Karpas-422 (cell line): ENCODE results near the gene PDIA5. TPM values are rescaled to one million over a fixed set of nuclear protein-coding genes. Genes with fewer than 3 reads are reported as not detected.

Experiments
- DNase-seq: peaks from one replicate; pipeline ENCODE4 v3.0.0-alpha.2; 2015
- H2AFZ ChIP-seq: fragments of 200-600 bp; sonication (generic); 2 replicates; pipeline ENCODE4 v1.6.1; 2014; ENCODE audit warnings: antibody characterized with exemption, low read length, mixed read lengths
- H3K27ac ChIP-seq: fragments of 200-600 bp; sonication (generic); 2 replicates; pipeline ENCODE4 v1.5.1; 2014; ENCODE audit warnings: mild to moderate bottlenecking, low read length, moderate library complexity
- H3K27me3 ChIP-seq: fragments of 200-600 bp; sonication (generic); 2 replicates; pipeline ENCODE4 v1.6.1; 2014; ENCODE audit warnings: low read length, mixed read lengths
- H3K36me3 ChIP-seq: fragments of 200-600 bp; sonication (generic); 2 replicates; pipeline ENCODE4 v1.6.1; 2014; ENCODE audit warnings: low read length, mixed read lengths; ENCODE audit not compliant: insufficient read depth
- H3K4me1 ChIP-seq: fragments of 200-600 bp; sonication (generic); 2 replicates; pipeline ENCODE4 v1.6.1; 2014; ENCODE audit warnings: mild to moderate bottlenecking, low read length, mixed read lengths
- H3K4me2 ChIP-seq: fragments of 200-600 bp; sonication (generic); 2 replicates; pipeline ENCODE4 v1.6.1; 2014; ENCODE audit warnings: low read length, low read depth, mild to moderate bottlenecking; ENCODE audit not compliant: poor library complexity, severe bottlenecking
- H3K4me3 ChIP-seq: fragments of 200-600 bp; sonication (generic); 2 replicates; pipeline ENCODE4 v1.5.1; 2014; ENCODE audit warnings: mild to moderate bottlenecking, antibody characterized with exemption, low read length, mixed read lengths
- H3K79me2 ChIP-seq: fragments of 200-600 bp; sonication (generic); 2 replicates; pipeline ENCODE4 v1.6.1; 2014; ENCODE audit warnings: mild to moderate bottlenecking, low read length, mixed read lengths
- H3K9ac ChIP-seq: fragments of 200-600 bp; sonication (generic); 2 replicates; pipeline ENCODE4 v1.6.0; 2014; ENCODE audit warnings: low read length
- H3K9me2 ChIP-seq: fragments of 200-600 bp; sonication (generic), shearing (Covaris generic); replicated peaks from 2 replicates; pipeline ENCODE4 v1.6.0; 2014; ENCODE audit warnings: mild to moderate bottlenecking, low read length, moderate library complexity; ENCODE audit not compliant: insufficient read depth
- H3K9me3 ChIP-seq: fragments of 300-700, 200-600 bp; sonication (generic); 2 replicates; pipeline ENCODE4 v1.6.1; 2014; ENCODE audit warnings: low read length, mixed read lengths
- H4K20me1 ChIP-seq: fragments of 200-600 bp; sonication (generic); 2 replicates; pipeline ENCODE4 v1.6.1; 2014; ENCODE audit warnings: mild to moderate bottlenecking, antibody characterized with exemption, low read length, low read depth; ENCODE audit not compliant: insufficient read depth
- total RNA-seq: library from RNA; depleted of rRNA; stranded (reverse); fragments of >200 nt; shearing (Covaris generic); gene quantifications from 2 replicates; pipeline ENCODE4 v1.2.3, GENCODE V29; 2014; ENCODE audit warnings: low replicate concordance

The PDIA5 gene
- total RNA-seq, 1 experiment from 2014 or later = 6.3 TPM

- H3K36me3 ChIP-seq = no peaks in the 10 kb centered on the region
- no peaks in the 10 kb centered on the region for H3K9me2 ChIP-seq
- H3K9me3 ChIP-seq = no peaks in the 10 kb centered on the region
Measured at GRCh38 chr3:123138839-123139444, 72.1 kb downstream of the PDIA5 start.

DNA sequence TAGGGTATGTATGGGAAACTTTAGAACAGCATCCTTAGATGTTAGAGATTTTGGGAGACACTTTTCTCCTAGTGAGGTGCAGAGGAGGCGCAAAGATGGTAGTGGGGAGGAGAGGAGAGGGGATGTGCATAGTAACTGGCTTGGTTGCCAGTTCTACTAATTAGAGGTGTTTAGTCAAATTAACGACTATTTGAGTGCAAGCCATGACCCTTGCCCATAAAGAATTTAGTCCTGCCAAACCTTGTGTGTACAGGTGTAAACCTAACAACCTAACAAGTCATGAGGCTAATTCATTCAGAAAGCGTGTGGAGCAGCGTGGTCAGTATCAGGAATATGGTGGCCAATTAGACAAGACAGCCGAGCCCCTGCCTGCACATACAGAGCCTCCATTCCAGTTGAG lies 72.7 kb downstream of the PDIA5 start:
- no peaks in the 10 kb centered on the region for H3K4me1 ChIP-seq
- H3K27me3 ChIP-seq = no peaks in the 10 kb centered on the region
- H3K4me3 ChIP-seq = no peak overlapping the region
- no peak overlapping the region for H2AFZ ChIP-seq
- H3K9me3 ChIP-seq = no peaks in the 10 kb centered on the region
- no peak overlapping the region for H3K9ac ChIP-seq
- no peak for DNase-seq
- no peak overlapping the region for H3K4me2 ChIP-seq
- H3K27ac ChIP-seq = no peak overlapping the region
- H3K36me3 ChIP-seq = no peaks in the 10 kb centered on the region
- H4K20me1 ChIP-seq = no peaks in the 10 kb centered on the region
- no peaks in the 10 kb centered on the region for H3K79me2 ChIP-seq
- no peaks in the 10 kb centered on the region for H3K9me2 ChIP-seq

More at GRCh38 chr3:123138839-123139444, 72.1 kb downstream of the PDIA5 start:
- Histone ChIP-seq H4K20me1 (no peaks in the 10 kb centered on the region), H2AFZ (no peak overlapping the region), H3K4me2 (no peak overlapping the region), H3K27me3 (no peaks in the 10 kb centered on the region), H3K4me1 (no peaks in the 10 kb centered on the region), H3K27ac (no peak overlapping the region), H3K4me3 (no peak overlapping the region), H3K9ac (no peak overlapping the region), H3K79me2 (no peaks in the 10 kb centered on the region)
- DNase-seq = no peak

DNA sequence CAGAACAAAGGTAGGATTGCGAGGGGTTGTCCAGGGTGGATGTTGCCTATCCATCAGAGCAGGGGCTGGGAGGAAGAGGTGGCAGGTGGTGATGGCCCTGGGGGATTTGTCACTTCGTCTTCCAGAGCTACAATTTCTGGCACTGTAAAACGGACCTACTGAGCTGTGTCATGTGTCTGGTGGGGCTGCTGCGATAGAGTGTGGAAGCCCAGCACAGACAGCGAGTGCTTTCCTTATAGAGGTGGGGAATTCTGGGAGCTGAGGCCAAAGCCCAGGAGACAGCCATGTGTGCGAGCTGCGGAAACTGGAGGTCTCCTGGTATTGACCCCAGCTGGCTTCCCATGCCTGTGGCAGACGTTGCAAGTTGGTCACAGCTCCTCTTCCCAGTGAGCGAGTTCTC lies 73.7 kb downstream of the PDIA5 start:
- Histone ChIP-seq H2AFZ (no peak overlapping the region), H3K4me2 (no peak overlapping the region), H3K27ac (no peak overlapping the region), H3K9me2 (no peaks in the 10 kb centered on the region), H3K79me2 (no peaks in the 10 kb centered on the region), H3K9me3 (no peaks in the 10 kb centered on the region), H3K36me3 (no peaks in the 10 kb centered on the region), H4K20me1 (no peaks in the 10 kb centered on the region), H3K27me3 (no peaks in the 10 kb centered on the region), H3K4me1 (no peaks in the 10 kb centered on the region), H3K4me3 (no peak overlapping the region), H3K9ac (no peak overlapping the region)
- DNase-seq = no peak

GRCh38 chr3:123141276-123141675 lies 74.5 kb downstream of the PDIA5 start:
- Histone ChIP-seq H3K27me3 (no peaks in the 10 kb centered on the region), H3K36me3 (no peaks in the 10 kb centered on the region), H3K4me3 (no peak overlapping the region), H4K20me1 (no peaks in the 10 kb centered on the region), H3K9me2 (no peaks in the 10 kb centered on the region), H3K27ac (no peak overlapping the region), H3K9me3 (no peaks in the 10 kb centered on the region), H3K4me2 (no peak overlapping the region), H3K9ac (no peak overlapping the region), H2AFZ (no peak overlapping the region), H3K4me1 (no peaks in the 10 kb centered on the region), H3K79me2 (no peaks in the 10 kb centered on the region)
- DNase-seq = no peak

DNA sequence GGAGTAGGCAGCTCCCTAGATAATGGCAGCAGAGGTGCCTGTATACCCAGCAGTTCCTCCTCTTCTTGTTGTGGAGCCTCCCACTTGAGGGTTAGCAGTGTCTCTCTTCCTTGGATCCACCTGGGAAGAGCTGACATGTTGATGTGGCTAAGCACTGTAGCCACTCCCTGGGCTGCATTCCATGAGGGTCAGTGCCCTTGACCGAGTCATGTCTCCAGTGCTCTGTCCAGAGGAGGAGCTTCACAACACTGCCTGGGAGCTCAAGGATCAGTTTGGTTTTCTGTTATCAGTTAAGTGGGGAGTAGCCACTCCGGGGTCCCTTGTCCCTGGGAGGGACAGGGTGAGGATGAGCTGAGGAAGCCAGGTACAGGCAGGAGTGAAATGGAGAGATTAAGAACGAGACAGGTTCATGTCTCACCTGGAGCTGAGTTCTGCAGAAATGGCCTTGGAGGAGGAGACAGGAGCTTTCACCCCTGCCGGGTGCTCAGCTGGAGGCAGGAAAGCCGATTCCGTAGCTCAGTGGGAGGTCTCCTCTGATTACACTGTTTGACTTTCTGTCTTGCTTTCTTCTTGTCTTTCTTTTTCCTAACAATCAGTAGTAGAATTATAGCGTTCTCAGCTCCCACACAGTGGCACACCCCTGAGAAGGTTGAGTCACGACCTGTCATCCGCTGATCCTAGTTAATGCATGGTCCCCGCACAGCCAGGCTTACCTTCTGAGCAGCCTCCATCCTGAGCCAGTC lies 77.0 kb downstream of the PDIA5 start:
- H3K27me3 ChIP-seq = no peaks in the 10 kb centered on the region
- no peaks in the 10 kb centered on the region for H4K20me1 ChIP-seq
- no peaks in the 10 kb centered on the region for H3K9me2 ChIP-seq
- H3K9ac ChIP-seq = no peak overlapping the region
- H3K4me2 ChIP-seq = no peak overlapping the region
- no peak overlapping the region for H2AFZ ChIP-seq
- H3K4me3 ChIP-seq = no peak overlapping the region
- H3K4me1 ChIP-seq = no peaks in the 10 kb centered on the region
- H3K27ac ChIP-seq = no peak overlapping the region
- DNase-seq = no peak
- H3K9me3 ChIP-seq = no peaks in the 10 kb centered on the region
- H3K79me2 ChIP-seq = no peaks in the 10 kb centered on the region
- no peaks in the 10 kb centered on the region for H3K36me3 ChIP-seq

DNA sequence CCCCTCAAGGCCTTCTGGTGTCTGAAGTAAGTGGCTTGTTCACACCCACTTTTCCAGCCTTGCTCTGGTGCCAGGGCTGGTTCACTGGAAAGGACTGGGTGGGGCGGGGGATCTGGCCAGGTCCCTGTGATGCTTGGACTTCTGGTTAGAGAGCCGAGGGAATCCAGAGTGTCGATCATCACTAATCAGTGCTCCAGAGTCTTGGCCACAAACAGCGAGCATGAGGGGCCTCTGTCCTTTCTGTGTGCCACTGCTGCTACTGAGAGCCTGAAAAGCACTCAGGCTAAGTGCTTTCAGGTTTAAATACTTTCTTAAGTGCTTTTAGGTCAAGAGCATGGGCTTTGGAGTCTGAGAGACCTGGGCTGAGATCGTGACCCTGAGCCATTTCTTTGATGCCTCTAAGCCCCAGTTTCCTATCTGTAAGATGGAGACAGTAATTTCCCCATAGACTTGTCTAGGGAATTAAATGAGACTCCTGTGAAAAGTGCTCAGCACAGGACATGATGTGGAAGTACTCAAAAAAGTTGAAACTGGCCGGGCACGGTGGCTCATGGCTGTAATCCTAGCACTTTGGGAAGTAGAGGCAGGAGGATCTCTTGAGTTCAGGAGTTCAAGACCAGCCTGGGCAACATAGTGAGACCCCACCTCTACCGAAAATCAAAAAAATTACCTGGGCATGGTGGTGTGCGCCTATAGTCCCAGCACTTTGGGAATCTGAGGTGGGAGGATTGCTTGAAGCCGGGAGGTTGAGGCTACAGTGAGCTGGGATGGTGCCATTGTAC lies 81.1 kb downstream of the PDIA5 start:
- Histone ChIP-seq H3K79me2 (no peaks in the 10 kb centered on the region), H3K4me2 (no peak overlapping the region), H2AFZ (no peak overlapping the region), H3K27me3 (no peaks in the 10 kb centered on the region), H3K27ac (no peak overlapping the region), H3K9ac (no peak overlapping the region), H4K20me1 (no peaks in the 10 kb centered on the region), H3K9me2 (no peaks in the 10 kb centered on the region), H3K36me3 (no peaks in the 10 kb centered on the region), H3K4me3 (no peak overlapping the region), H3K4me1 (peaks cover 22% of the 10 kb centered on the region), H3K9me3 (no peaks in the 10 kb centered on the region)
- no peak for DNase-seq

DNA sequence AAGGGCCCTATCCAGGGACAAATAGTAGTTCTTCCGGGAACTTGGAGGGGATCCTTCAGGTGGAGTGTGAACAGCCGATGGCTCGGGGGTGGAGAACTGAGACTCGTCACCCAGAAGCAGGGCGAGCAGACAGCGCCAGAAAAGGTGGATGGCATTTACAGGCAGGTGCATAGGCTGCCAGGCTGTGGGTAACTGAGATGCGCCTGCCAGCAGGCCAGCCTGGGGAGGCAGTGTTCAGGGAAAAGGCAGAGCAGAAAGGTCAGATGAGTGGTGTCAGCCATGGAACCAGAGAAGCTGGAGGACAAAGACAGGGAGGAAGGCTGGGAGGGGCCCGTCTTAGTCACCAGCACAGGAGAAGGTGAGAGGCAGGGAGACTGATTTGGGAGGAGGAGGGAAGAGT lies 81.9 kb downstream of the PDIA5 start:
- no peak overlapping the region for H3K4me3 ChIP-seq
- no peak overlapping the region for H3K9ac ChIP-seq
- no peaks in the 10 kb centered on the region for H3K9me2 ChIP-seq
- H3K36me3 ChIP-seq = no peaks in the 10 kb centered on the region
- no peak overlapping the region for H3K27ac ChIP-seq
- H3K4me1 ChIP-seq = peaks cover 30% of the 10 kb centered on the region
- no peaks in the 10 kb centered on the region for H3K79me2 ChIP-seq
- no peak for DNase-seq
- H2AFZ ChIP-seq = no peak overlapping the region
- no peaks in the 10 kb centered on the region for H3K27me3 ChIP-seq
- H4K20me1 ChIP-seq = no peaks in the 10 kb centered on the region
- no peaks in the 10 kb centered on the region for H3K9me3 ChIP-seq
- no peak overlapping the region for H3K4me2 ChIP-seq

- no peaks in the 10 kb centered on the region for H3K9me2 ChIP-seq
- no peaks in the 10 kb centered on the region for H3K36me3 ChIP-seq
- H3K9me3 ChIP-seq = no peaks in the 10 kb centered on the region
- no peak overlapping the region for H2AFZ ChIP-seq
- DNase-seq = no peak
- H3K27me3 ChIP-seq = no peaks in the 10 kb centered on the region
- no peaks in the 10 kb centered on the region for H4K20me1 ChIP-seq
- no peaks in the 10 kb centered on the region for H3K79me2 ChIP-seq
- peaks cover 38% of the 10 kb centered on the region for H3K4me1 ChIP-seq
- no peak overlapping the region for H3K4me3 ChIP-seq
- no peak overlapping the region for H3K27ac ChIP-seq
- H3K4me2 ChIP-seq = no peak overlapping the region
- H3K9ac ChIP-seq = no peak overlapping the region
Measured at GRCh38 chr3:123149525-123149924, 82.7 kb downstream of the PDIA5 start.
